AG04450 (cell line): ENCODE results near the gene IRF2BP1. TPM values are rescaled to one million over a fixed set of nuclear protein-coding genes. Genes with fewer than 3 reads are reported as not detected.
A peak's percentile ranks its signal among the peaks of the same experiment; 100 is the strongest.

ENCODE experiments used
- CTCF ChIA-PET: fragments of 300-600, 350-600 bp; formaldehyde crosslinking; extraction: SDS; loops from one replicate; lab custom pipeline; 2022; ENCODE audit warnings: antibody characterized with exemption, inconsistent platforms; lab: Charles Lee
- POLR2A ChIA-PET: fragments of 350-600 bp; formaldehyde crosslinking; extraction: SDS; loops from one replicate; lab custom pipeline; 2021; ENCODE audit warnings: antibody characterized with exemption, inconsistent platforms; lab: Yijun Ruan, JAX
- DNase-seq: peaks from one replicate; pipeline ENCODE4 v3.0.0-alpha.2; 2011; ENCODE audit warnings: low read depth, low spot score
- H3K27ac ChIP-seq: one replicate; pipeline ENCODE4 v1.5.1; 2012; ENCODE audit warnings: low read depth, low read length, control low read depth
- H3K27me3 ChIP-seq: one replicate; pipeline ENCODE4 v1.6.0; 2012; ENCODE audit warnings: low read length; ENCODE audit not compliant: control insufficient read depth, insufficient read depth
- H3K4me3 ChIP-seq: 2 replicates; pipeline ENCODE4 v1.5.1; 2011; ENCODE audit warnings: mild to moderate bottlenecking, low read depth, low read length, control low read depth
- H3K9me3 ChIP-seq: 2 replicates; pipeline ENCODE4 v1.5.1; 2012; ENCODE audit warnings: low read length; ENCODE audit not compliant: control insufficient read depth, insufficient read depth
- polyA plus RNA-seq: library from polyadenylated mRNA; depleted of rRNA; stranded (reverse); fragments of >200 nt; gene quantifications from 2 replicates; pipeline ENCODE4 v1.2.3, GENCODE V29; 2011
- TF ChIP-seq, protein P1 (sequence below): IDR thresholded peaks from 2 replicates; pipeline ENCODE4 v1.5.1; 2011; ENCODE audit warnings: low read depth, low read length, control low read depth, inconsistent platforms

Gene IRF2BP1
- polyA plus RNA-seq, 1 experiment, result 5.0 TPM

DNA sequence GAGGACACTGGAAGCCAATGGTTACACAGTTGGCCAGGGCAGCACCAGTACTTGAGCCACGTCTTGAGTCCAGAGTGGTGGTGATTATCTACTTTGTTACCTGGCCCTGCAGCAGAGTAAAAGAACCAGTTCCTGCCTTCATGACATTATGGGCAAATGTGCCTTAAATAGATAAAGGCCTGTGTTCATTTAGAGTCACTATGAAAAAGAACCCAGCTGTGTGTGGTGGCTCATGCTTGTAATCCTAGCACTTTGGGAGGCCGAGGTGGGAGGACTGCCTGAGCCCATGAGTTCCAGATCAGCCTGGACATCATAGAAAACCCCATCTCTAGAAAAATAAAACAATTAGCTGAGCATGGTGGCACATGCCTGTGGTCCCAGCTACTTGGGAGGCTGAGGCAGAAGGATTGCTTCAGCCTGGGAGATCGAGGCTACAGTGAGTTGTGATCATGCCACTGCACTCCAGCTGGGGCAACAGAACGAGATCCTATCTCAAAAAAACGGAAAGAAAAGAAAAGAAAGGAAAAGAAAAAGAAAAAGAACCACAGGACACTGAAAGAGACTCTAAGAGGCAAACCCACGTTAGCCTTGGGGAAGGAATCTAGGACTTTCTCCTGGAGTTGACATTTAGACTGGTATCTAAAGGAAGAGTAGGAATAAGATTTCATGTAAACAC is 3.4 kb upstream of the IRF2BP1 start:
- ChIA-PET CTCF (interaction anchor here (0.6 kb wide), 1 partner anchor 66 kb away, joined by 3 read pairs; no protein-coding TSS in a partner anchor), POLR2A (interaction anchor here (0.7 kb wide), 1 partner anchor 11 kb away, joined by 3 read pairs; no protein-coding TSS in a partner anchor)
- no peak for DNase-seq
- Histone ChIP-seq H3K27ac (no peak overlapping the region), H3K9me3 (peaks cover 6% of the 10 kb centered on the region; the same call in 1 of the 2 replicates), H3K27me3 (no peaks in the 10 kb centered on the region), H3K4me3 (no peak overlapping the region)
- TF ChIP-seq, protein P1, sequence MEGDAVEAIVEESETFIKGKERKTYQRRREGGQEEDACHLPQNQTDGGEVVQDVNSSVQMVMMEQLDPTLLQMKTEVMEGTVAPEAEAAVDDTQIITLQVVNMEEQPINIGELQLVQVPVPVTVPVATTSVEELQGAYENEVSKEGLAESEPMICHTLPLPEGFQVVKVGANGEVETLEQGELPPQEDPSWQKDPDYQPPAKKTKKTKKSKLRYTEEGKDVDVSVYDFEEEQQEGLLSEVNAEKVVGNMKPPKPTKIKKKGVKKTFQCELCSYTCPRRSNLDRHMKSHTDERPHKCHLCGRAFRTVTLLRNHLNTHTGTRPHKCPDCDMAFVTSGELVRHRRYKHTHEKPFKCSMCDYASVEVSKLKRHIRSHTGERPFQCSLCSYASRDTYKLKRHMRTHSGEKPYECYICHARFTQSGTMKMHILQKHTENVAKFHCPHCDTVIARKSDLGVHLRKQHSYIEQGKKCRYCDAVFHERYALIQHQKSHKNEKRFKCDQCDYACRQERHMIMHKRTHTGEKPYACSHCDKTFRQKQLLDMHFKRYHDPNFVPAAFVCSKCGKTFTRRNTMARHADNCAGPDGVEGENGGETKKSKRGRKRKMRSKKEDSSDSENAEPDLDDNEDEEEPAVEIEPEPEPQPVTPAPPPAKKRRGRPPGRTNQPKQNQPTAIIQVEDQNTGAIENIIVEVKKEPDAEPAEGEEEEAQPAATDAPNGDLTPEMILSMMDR, result no peak

DNA sequence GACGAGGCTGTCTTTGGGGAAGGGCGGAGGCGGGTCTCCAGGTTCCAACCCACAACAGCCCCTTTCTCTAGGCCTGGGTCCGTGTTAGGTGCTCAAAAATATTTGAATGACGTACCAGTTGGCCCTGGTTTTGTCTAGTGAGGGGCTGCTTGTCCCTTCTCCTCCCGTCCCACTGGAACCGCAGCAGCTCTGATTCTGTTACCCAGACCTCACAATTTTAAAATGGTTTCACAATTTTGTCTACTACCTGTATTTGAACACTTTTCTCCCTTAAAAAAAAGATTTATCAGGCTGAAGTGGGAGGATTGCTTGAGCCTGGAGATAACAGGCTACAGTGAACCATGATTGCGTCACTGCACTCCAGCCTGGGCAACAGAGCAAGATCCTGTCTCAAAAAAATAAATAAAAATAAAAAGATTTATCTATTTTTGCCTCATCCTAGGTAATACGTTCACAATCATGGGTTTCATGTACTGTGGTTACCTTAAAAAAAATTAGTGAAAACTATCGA is 1.3 kb upstream of the IRF2BP1 start:
- Histone ChIP-seq H3K4me3 (peak overlapping the region; percentile 73), H3K27ac (peak overlapping the region; percentile 91), H3K9me3 (peaks cover 6% of the 10 kb centered on the region; the same call in 1 of the 2 replicates), H3K27me3 (no peaks in the 10 kb centered on the region)
- DNase-seq, result no peak
- TF ChIP-seq, protein P1, result no peak
- CTCF ChIA-PET, result no interaction called here
- POLR2A ChIA-PET, result interaction anchor here (1.1 kb wide), 1 partner anchor 117 kb away, joined by 8 read pairs; no protein-coding TSS in a partner anchor

DNA sequence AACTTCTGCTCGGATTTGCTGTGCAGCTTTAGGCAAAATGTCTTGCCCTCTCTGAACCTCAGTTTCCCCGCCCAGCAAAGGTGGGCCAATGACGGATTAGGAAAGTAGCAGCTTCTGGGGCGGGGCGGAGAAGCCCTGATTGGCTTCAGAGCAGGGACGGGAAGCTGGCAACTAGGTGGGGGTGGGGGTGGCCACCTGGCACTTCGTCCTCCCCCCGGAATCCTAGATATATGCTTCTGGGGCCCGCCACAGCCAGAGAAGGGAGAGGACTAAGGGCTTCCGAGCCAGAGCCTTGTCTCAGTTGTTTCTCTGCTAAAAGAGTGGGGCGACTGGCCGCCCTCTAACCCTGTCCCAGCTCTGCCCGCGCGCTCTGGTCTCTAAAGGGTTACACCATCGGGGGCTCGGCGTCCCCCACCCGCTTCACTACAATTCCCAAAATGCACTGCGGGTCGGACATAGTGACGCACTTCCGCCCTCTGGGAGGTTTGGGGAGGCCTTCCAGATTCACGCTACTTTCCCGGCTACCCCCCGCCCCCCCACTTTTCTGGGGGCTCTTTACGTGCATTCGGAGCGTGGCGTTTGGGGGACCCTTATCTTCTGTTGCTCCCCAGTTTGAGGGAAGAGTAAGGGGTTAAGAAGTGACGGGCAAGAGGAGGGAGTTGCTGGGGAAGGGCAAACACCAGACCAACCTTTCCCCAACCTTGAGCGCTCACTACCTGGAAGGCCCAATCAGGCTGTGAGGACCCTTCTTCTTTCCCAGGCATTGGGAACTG is 672 bp upstream of the IRF2BP1 start:
- CTCF ChIA-PET, result no interaction called here
- TF ChIP-seq, protein P1, result no peak
- POLR2A ChIA-PET, result interaction anchor here (1.0 to 1.1 kb wide), 3 partner anchors 16 to 116 kb away, joined by 6 to 8 read pairs (median 8); partner anchors contain the start of gene MYPOP
- H3K27ac ChIP-seq, result peak overlapping the region; percentile 91
- peak overlapping the region; percentile 73 for H3K4me3 ChIP-seq
- no peaks in the 10 kb centered on the region for H3K27me3 ChIP-seq
- H3K9me3 ChIP-seq, result peaks cover 6% of the 10 kb centered on the region; the same call in 1 of the 2 replicates
- DNase-seq, result peak; percentile 73

DNA sequence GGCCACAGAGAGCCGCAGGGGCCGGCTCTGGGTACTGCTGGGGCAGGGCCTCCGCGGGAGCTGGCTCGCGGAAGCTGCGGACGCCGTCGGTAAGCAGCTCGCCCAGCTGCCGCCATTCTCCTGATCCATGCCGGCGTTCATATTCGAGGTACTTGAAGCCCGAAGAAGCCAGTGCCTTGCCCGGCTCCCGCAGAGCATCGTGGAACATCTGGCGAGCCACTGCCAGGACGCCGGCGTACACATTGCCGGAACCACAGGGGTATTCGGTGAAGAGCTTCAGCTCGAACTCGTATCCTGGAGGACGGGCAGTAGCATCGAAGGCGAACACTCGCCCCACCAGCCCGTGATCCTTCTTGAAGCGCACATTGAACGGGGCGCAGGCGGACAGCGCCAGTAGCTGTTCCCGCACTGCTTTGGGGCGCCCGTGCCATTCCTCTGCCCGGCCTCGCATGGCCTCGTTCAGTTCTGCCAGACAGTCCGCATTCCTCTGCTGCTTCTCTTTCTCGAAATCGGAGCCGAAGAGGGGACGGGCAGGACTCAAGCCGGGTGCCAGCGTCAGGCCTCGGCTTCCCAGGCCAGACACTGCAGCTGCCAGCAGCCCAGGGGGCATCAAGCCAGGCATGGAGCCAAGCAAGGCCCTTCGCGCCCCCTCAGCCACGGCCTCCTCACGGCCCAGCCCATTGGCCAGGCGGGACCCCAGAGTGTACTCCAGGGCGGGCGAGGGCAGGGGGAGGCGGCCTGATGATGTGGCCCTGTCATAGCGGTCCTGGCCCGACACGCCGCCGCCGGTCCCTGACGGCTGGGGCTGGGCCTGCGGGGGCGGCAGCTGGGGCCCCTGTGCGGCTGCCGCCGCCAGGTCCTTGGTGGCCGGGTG is 1.0 kb downstream of the IRF2BP1 start:
- POLR2A ChIA-PET, result interaction anchor here (1.4 kb wide), 1 partner anchor 22 kb away, joined by 6 read pairs; the partner anchor contains the start of gene SYMPK
- Histone ChIP-seq H3K27ac (no peak overlapping the region), H3K4me3 (peak overlapping the region; percentile 73), H3K27me3 (no peaks in the 10 kb centered on the region), H3K9me3 (peaks cover 6% of the 10 kb centered on the region; the same call in 1 of the 2 replicates)
- TF ChIP-seq, protein P1, result no peak
- no peak for DNase-seq
- CTCF ChIA-PET, result interaction anchor here (0.6 to 0.8 kb wide), 3 partner anchors 18 to 116 kb away, joined by 3 to 7 read pairs (median 3); partner anchors contain the start of genes FOXA3, MYPOP, SIX5 and SYMPK
